Umbilical cord (tissue), 2 donors: ENCODE results near the gene C1orf94. TPM values are rescaled to one million over a fixed set of nuclear protein-coding genes. Genes with fewer than 3 reads are reported as not detected.
"Not testable (repeated sequence)": the region's sequence is repeated elsewhere in the genome, so short reads cannot be mapped to it uniquely, and the experiment has no call there.

Source experiments
- DNase-seq: peaks from one replicate; pipeline ENCODE4 v3.0.0-alpha.2; 2015; ENCODE audit warnings: low spot score
- total RNA-seq: library from RNA; depleted of rRNA; stranded (reverse); fragments of >200 nt; gene quantifications from one replicate; pipeline ENCODE4 v1.2.3, GENCODE V29; 2014; ENCODE audit warnings: low replicate concordance; ENCODE audit not compliant: insufficient read depth

C1orf94 gene
- total RNA-seq, 1 donor from 2014 or later: 0.72 TPM

- peak; percentile 66 for DNase-seq
Observed at GRCh38 chr1:34164771-34165391, 11.8 kb upstream of the C1orf94 start, which contains the start of gene CSMD2. Gene CSMD2 (minus strand): TSS chr1:34165230. CDS start chr1:34165097, 133 bp downstream.

GRCh38 chr1:34165422-34165921, 11.2 kb upstream of the C1orf94 start:
- no peak for DNase-seq

GRCh38 chr1:34166191-34166624, 10.5 kb upstream of the C1orf94 start:
- no peak for DNase-seq

- no peak for DNase-seq
Observed at GRCh38 chr1:34166625-34167361, 9.9 kb upstream of the C1orf94 start.

- no peak for DNase-seq
Observed at GRCh38 chr1:34167389-34167788, 9.3 kb upstream of the C1orf94 start.

GRCh38 chr1:34175744-34176143, 963 bp upstream of the C1orf94 start:
- no peak for DNase-seq

- no peak for DNase-seq
Observed at GRCh38 chr1:34178072-34178471, 1.4 kb downstream of the C1orf94 start.

GRCh38 chr1:34183381-34183780, 6.7 kb downstream of the C1orf94 start:
- not testable (repeated sequence) for DNase-seq

GRCh38 chr1:34186741-34187494, 10.2 kb downstream of the C1orf94 start:
- no peak for DNase-seq

- DNase-seq: no peak
Observed at GRCh38 chr1:34188418-34188817, 11.7 kb downstream of the C1orf94 start.

GRCh38 chr1:34188985-34189384, 12.3 kb downstream of the C1orf94 start:
- no peak for DNase-seq

- DNase-seq: no peak
Observed at GRCh38 chr1:34190692-34191091, 14.0 kb downstream of the C1orf94 start.

- DNase-seq: no peak
Observed at GRCh38 chr1:34192621-34193020, 15.9 kb downstream of the C1orf94 start.

- DNase-seq: no peak
Observed at GRCh38 chr1:34199927-34200326, 23.2 kb downstream of the C1orf94 start.

GRCh38 chr1:34212673-34213072, 36.0 kb downstream of the C1orf94 start:
- no peak for DNase-seq

GRCh38 chr1:34213956-34214355, 37.2 kb downstream of the C1orf94 start:
- no peak for DNase-seq

- no peak for DNase-seq
Observed at GRCh38 chr1:34231441-34231840, 54.7 kb downstream of the C1orf94 start.

GRCh38 chr1:34235594-34235993, 58.9 kb downstream of the C1orf94 start:
- DNase-seq: no peak

- no peak for DNase-seq
Observed at GRCh38 chr1:34236089-34236488, 59.4 kb downstream of the C1orf94 start.

GRCh38 chr1:34237151-34237815, 60.6 kb downstream of the C1orf94 start:
- DNase-seq: no peak

- no peak for DNase-seq
Observed at GRCh38 chr1:34245967-34246366, 69.3 kb downstream of the C1orf94 start.

GRCh38 chr1:34250342-34250741, 73.6 kb downstream of the C1orf94 start:
- DNase-seq: no peak
